Measurements from ENCODE around the gene MIA. TPM values are rescaled to one million over a fixed set of nuclear protein-coding genes. Genes with fewer than 3 reads are reported as not detected.

MIA gene
- total and polyA plus RNA-seq, 2 of the 4 experiments (the other 2 are of a cell fraction): 0.44 TPM; not detected in 1

DNA sequence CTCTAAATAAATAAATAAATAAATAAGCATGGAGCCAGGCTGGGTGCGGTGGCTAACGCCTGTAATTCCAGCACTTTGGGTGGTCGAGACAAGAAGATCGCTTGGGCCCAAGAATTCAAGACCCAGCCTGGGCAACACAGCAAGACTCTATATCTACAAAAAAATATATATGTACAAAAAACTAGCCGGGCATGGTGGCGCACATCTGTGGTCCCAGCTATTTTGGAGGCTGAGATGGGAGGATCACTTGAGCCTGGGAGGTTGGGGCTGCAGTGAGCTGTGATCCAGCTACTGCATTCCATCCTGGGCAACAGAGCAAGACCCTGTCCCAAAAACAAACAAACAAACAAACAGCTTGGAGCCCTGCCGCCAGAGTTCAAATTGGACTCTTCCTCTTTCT lies 27.8 kb upstream of the MIA start:
- Histone ChIP-seq H3K14ac (replicated peaks; ENCODE audit: low read depth, low read length) (no peak overlapping the region), H4K8ac (ENCODE audit: low read depth in 2 of 2, low read length in 2 of 2) (no peak overlapping the region), H3K4ac (ENCODE audit: low read depth, low read length) (no peak overlapping the region), H3K56ac (ENCODE audit: extremely low read depth, insufficient read depth, low read length) (no peak overlapping the region), H4K20me1 (ENCODE audit: insufficient read depth, low read length) (no peaks in the 10 kb centered on the region), H3K27me3 (ENCODE audit: control insufficient read depth, insufficient read depth, low read length) (no peaks in the 10 kb centered on the region), H4K5ac (ENCODE audit: low read depth, low read length) (no peak overlapping the region), H3K79me1 (ENCODE audit: low read depth in 1 of 2, low read length in 2 of 2) (peaks cover 9 to 28% of the 10 kb centered on the region in 2 experiments), H2AK5ac (ENCODE audit: low read depth, low read length) (no peak overlapping the region), H3K4me3 (ENCODE audit: insufficient read depth, low read depth, low read length) (no peak overlapping the region), H3K9ac (ENCODE audit: low read depth, low read length) (no peak overlapping the region), H2BK20ac (ENCODE audit: low read depth, low read length) (no peak overlapping the region), H3K4me1 (ENCODE audit: control insufficient read depth, insufficient read depth, low read length) (peaks cover 17% of the 10 kb centered on the region), H2AK9ac (replicated peaks; ENCODE audit: low read depth, low read length, poor library complexity) (no peak overlapping the region), H2BK15ac (ENCODE audit: low read depth, low read length) (no peak overlapping the region), H3K36me3 (ENCODE audit: control insufficient read depth, insufficient read depth, low read length) (no peaks in the 10 kb centered on the region), H3K9me1 (ENCODE audit: insufficient read depth, low read length) (peaks cover 13% of the 10 kb centered on the region), H2BK120ac (ENCODE audit: low read depth, low read length) (no peak overlapping the region), H4K91ac (ENCODE audit: insufficient read depth, low read depth, low read length) (no peak overlapping the region), H3K9me3 (ENCODE audit: control insufficient read depth, insufficient read depth, low read length) (no peaks in the 10 kb centered on the region), H2BK5ac (ENCODE audit: low read depth, low read length, poor library complexity, severe bottlenecking) (no peak overlapping the region), H3K27ac (ENCODE audit: insufficient read depth, low read length) (no peak overlapping the region), H3K4me2 (ENCODE audit: low read depth, low read length) (no peak overlapping the region), H3K23ac (ENCODE audit: low read depth, low read length) (no peak overlapping the region), H3K18ac (ENCODE audit: low read depth, low read length) (no peak overlapping the region), H2AFZ (replicated peaks; ENCODE audit: low read length, poor library complexity) (no peak overlapping the region)
- ATAC-seq (ENCODE audit: low read depth) (no peak), DNase-seq (no peak)
- ChIA-PET POLR2A (ENCODE audit: unreplicated experiment) (no interaction called here), CTCF (no interaction called here)
- no TSS peak for BruUV-seq (replicated peaks)
- dilution Hi-C loops (cut with HindIII; ENCODE audit: low sequenced_read_pairs, unreplicated experiment): no loop called here
- in situ Hi-C loops (cut with MboI; ENCODE audit: low sequenced_read_pairs): no loop called here
- WGBS, 2 experiments (ENCODE audit: extremely low coverage in 2 of 2, insufficient read length in 1 of 2): no CpG with 5 or more reads among the region's 7 CpGs
- TF ChIP-seq NFE2L2 (IDR thresholded peaks at IDR 0.05; ENCODE audit: low read depth, low read length): no peak
- intact Hi-C loops (cut with micrococcal nuclease): no loop called here
